HepG2 (cell line): Measurements from ENCODE around the gene SMTNL2. TPM values are rescaled to one million over a fixed set of nuclear protein-coding genes. Genes with fewer than 3 reads are reported as not detected.
A peak's percentile ranks its signal among the peaks of the same experiment; 100 is the strongest.

Source experiments
- GABPA ChIP-seq, 2 experiments: IDR thresholded peaks; 2 replicates each; pipeline ENCODE4 v1.6.1; 2011 to 2016; ENCODE audit warnings: low read depth in 2 of 2, low read length in 1 of 2, missing biosample characterization in 1 of 2, missing genetic modification characterization in 1 of 2
- HNF4A ChIP-seq: sonication (generic); formaldehyde crosslinking; IDR thresholded peaks from 2 replicates; pipeline ENCODE4 v1.4.0; 2020; ENCODE audit warnings: missing genetic modification reagents
- HNF4G ChIP-seq, 2 experiments: sonication (generic) in 1 of 2; formaldehyde crosslinking in 1 of 2; IDR thresholded peaks; 2 replicates each; pipeline versions ENCODE4 v1.4.0 to v1.6.1; 2011 to 2020; ENCODE audit warnings: borderline replicate concordance in 2 of 2, low read depth in 2 of 2, mild to moderate bottlenecking in 2 of 2, low read length in 1 of 2, missing genetic modification reagents in 1 of 2, moderate library complexity in 1 of 2
- NR2F1 ChIP-seq, 2 experiments: fragments of 450-650 bp in 1 of 2; formaldehyde crosslinking in 1 of 2; IDR thresholded peaks; 2 replicates each; pipeline versions ENCODE4 v1.5.0 to v1.6.1; 2016 to 2020; ENCODE audit warnings: mild to moderate bottlenecking in 1 of 2, missing compliant biosample characterization in 1 of 2, missing genetic modification reagents in 1 of 2, moderate library complexity in 1 of 2
- SP140L ChIP-seq: sonication (generic); formaldehyde crosslinking; IDR thresholded peaks from 2 replicates; pipeline ENCODE4 v1.4.0; 2020; ENCODE audit warnings: missing genetic modification reagents, borderline replicate concordance
- ZC3H13 ChIP-seq: sonication (generic); formaldehyde crosslinking; IDR thresholded peaks from 2 replicates; pipeline ENCODE4 v1.8.1; 2023; ENCODE audit warnings: mild to moderate bottlenecking, missing genetic modification reagents, moderate library complexity
- ZNF7 ChIP-seq: IDR thresholded peaks from 2 replicates; pipeline ENCODE4 v1.6.1; 2016; ENCODE audit warnings: missing biosample characterization, missing genetic modification reagents
- ZSCAN25 ChIP-seq: sonication (generic); formaldehyde crosslinking; IDR thresholded peaks from 2 replicates; pipeline ENCODE4 v1.8.0; 2022; ENCODE audit warnings: mild to moderate bottlenecking, missing genetic modification reagents
- polyA plus RNA-seq, 8 experiments: library from polyadenylated mRNA; depleted of rRNA in 3 of 8; stranded (reverse) in 7 of 8; unstranded in 1 of 8; fragments of >200 nt; fragmentation: Illumina TruSeq in 4 of 8; extraction: Trizol in 4 of 8; gene quantifications; 2 replicates each; pipeline versions ENCODE4 v1.2.1 to v1.2.3, GENCODE V29; 2011 to 2016; ENCODE audit warnings: low read depth in 4 of 8, missing spikeins in 1 of 8, mixed read lengths in 1 of 8; ENCODE audit not compliant: insufficient read depth in 1 of 8
- total RNA-seq, 5 experiments: library from RNA; depleted of rRNA; stranded (reverse); fragments of >200 nt; fragmentation: Illumina TruSeq; extraction: Trizol; gene quantifications; 2 replicates each; pipeline ENCODE4 v1.2.3, GENCODE V29; 2016; ENCODE audit warnings: low read depth in 1 of 5
- TF ChIP-seq, protein P1 (sequence below): sonication (generic); formaldehyde crosslinking; IDR thresholded peaks from 2 replicates; pipeline ENCODE4 v1.9.0; 2021; ENCODE audit warnings: mild to moderate bottlenecking, missing genetic modification reagents
- TF ChIP-seq, protein P2 (sequence below): sonication (generic); formaldehyde crosslinking; IDR thresholded peaks from 2 replicates; pipeline ENCODE4 v1.5.0; 2020; ENCODE audit warnings: mild to moderate bottlenecking, missing genetic modification reagents, moderate library complexity
- TF ChIP-seq, protein P3 (sequence below): sonication (generic); formaldehyde crosslinking; IDR thresholded peaks from 2 replicates; pipeline ENCODE4 v1.4.0; 2020; ENCODE audit warnings: missing genetic modification reagents
- TF ChIP-seq, protein P4 (sequence below): sonication (generic); formaldehyde crosslinking; IDR thresholded peaks from 2 replicates; pipeline ENCODE4 v1.4.0; 2020; ENCODE audit warnings: missing genetic modification reagents
- TF ChIP-seq, protein P5 (sequence below): sonication (generic); formaldehyde crosslinking; IDR thresholded peaks from 2 replicates; pipeline ENCODE4 v1.9.0; 2022; ENCODE audit warnings: missing genetic modification reagents, mild to moderate bottlenecking, borderline replicate concordance

Gene SMTNL2
- total and polyA plus RNA-seq, 2 of the 13 experiments (the other 11 are each of a cell fraction or from before 2014, with no cell fraction given), result 0.41 to 5.1 TPM

DNA sequence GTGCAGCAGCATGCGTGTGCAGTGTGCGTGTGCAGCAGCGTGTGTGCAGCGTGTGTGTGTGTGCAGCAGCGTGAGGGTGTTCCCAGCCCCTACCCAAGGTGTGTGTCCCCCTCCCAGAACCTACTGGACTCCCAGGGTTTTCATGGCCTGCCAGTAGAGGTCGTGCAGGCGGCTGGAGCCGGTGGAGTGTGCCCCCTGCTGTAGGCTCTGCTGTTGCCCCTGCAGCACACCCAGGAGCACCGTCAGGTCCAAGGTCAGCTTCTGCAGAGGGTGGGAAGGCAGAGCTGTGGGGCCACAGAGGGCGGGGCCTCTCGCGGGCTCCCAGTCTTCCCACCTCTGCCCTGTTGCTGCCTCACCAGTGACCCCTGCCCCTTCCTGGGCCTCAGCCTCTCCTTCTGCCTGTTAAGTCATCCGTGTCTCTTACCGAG, 44.1 kb upstream of the SMTNL2 start (continued):
- TF ChIP-seq ZC3H13 (CRISPR knock-in tag) (0 out of 2 replicates have a peak, but pooled peaks have one; percentile 18), GABPA (IDR thresholded peaks at IDR 0.05; ENCODE audit: low read depth, low read length) (no peak), GABPA (CRISPR knock-in tag; IDR thresholded peaks at IDR 0.05; ENCODE audit: low read depth) (0 out of 2 replicates have a peak, but pooled peaks have one; percentile 26), HNF4G (IDR thresholded peaks at IDR 0.05; ENCODE audit: borderline replicate concordance, low read depth, low read length) (0 out of 2 replicates have a peak, but pooled peaks have one; percentile 11), HNF4G (CRISPR knock-in tag; IDR thresholded peaks at IDR 0.05; ENCODE audit: borderline replicate concordance, low read depth) (no peak), NR2F1 (CRISPR knock-in tag; IDR thresholded peaks at IDR 0.05) (0 out of 4 replicates have a peak, but pooled peaks of 1 of the 2 experiments have one; percentile 13), SP140L (CRISPR knock-in tag) (no peak), ZNF7 (CRISPR knock-in tag) (no peak), HNF4A (CRISPR knock-in tag) (0 out of 2 replicates have a peak, but pooled peaks have one; percentile 26), ZSCAN25 (peak; percentile 93)
- TF ChIP-seq, protein P1, sequence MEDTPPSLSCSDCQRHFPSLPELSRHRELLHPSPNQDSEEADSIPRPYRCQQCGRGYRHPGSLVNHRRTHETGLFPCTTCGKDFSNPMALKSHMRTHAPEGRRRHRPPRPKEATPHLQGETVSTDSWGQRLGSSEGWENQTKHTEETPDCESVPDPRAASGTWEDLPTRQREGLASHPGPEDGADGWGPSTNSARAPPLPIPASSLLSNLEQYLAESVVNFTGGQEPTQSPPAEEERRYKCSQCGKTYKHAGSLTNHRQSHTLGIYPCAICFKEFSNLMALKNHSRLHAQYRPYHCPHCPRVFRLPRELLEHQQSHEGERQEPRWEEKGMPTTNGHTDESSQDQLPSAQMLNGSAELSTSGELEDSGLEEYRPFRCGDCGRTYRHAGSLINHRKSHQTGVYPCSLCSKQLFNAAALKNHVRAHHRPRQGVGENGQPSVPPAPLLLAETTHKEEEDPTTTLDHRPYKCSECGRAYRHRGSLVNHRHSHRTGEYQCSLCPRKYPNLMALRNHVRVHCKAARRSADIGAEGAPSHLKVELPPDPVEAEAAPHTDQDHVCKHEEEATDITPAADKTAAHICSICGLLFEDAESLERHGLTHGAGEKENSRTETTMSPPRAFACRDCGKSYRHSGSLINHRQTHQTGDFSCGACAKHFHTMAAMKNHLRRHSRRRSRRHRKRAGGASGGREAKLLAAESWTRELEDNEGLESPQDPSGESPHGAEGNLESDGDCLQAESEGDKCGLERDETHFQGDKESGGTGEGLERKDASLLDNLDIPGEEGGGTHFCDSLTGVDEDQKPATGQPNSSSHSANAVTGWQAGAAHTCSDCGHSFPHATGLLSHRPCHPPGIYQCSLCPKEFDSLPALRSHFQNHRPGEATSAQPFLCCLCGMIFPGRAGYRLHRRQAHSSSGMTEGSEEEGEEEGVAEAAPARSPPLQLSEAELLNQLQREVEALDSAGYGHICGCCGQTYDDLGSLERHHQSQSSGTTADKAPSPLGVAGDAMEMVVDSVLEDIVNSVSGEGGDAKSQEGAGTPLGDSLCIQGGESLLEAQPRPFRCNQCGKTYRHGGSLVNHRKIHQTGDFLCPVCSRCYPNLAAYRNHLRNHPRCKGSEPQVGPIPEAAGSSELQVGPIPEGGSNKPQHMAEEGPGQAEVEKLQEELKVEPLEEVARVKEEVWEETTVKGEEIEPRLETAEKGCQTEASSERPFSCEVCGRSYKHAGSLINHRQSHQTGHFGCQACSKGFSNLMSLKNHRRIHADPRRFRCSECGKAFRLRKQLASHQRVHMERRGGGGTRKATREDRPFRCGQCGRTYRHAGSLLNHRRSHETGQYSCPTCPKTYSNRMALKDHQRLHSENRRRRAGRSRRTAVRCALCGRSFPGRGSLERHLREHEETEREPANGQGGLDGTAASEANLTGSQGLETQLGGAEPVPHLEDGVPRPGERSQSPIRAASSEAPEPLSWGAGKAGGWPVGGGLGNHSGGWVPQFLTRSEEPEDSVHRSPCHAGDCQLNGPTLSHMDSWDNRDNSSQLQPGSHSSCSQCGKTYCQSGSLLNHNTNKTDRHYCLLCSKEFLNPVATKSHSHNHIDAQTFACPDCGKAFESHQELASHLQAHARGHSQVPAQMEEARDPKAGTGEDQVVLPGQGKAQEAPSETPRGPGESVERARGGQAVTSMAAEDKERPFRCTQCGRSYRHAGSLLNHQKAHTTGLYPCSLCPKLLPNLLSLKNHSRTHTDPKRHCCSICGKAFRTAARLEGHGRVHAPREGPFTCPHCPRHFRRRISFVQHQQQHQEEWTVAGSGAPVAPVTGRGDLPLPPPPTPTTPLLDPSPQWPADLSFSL (CRISPR knock-in tag), result no peak
- TF ChIP-seq, protein P2, sequence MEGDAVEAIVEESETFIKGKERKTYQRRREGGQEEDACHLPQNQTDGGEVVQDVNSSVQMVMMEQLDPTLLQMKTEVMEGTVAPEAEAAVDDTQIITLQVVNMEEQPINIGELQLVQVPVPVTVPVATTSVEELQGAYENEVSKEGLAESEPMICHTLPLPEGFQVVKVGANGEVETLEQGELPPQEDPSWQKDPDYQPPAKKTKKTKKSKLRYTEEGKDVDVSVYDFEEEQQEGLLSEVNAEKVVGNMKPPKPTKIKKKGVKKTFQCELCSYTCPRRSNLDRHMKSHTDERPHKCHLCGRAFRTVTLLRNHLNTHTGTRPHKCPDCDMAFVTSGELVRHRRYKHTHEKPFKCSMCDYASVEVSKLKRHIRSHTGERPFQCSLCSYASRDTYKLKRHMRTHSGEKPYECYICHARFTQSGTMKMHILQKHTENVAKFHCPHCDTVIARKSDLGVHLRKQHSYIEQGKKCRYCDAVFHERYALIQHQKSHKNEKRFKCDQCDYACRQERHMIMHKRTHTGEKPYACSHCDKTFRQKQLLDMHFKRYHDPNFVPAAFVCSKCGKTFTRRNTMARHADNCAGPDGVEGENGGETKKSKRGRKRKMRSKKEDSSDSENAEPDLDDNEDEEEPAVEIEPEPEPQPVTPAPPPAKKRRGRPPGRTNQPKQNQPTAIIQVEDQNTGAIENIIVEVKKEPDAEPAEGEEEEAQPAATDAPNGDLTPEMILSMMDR (CRISPR knock-in tag), result peak; percentile 71
- TF ChIP-seq, protein P3, sequence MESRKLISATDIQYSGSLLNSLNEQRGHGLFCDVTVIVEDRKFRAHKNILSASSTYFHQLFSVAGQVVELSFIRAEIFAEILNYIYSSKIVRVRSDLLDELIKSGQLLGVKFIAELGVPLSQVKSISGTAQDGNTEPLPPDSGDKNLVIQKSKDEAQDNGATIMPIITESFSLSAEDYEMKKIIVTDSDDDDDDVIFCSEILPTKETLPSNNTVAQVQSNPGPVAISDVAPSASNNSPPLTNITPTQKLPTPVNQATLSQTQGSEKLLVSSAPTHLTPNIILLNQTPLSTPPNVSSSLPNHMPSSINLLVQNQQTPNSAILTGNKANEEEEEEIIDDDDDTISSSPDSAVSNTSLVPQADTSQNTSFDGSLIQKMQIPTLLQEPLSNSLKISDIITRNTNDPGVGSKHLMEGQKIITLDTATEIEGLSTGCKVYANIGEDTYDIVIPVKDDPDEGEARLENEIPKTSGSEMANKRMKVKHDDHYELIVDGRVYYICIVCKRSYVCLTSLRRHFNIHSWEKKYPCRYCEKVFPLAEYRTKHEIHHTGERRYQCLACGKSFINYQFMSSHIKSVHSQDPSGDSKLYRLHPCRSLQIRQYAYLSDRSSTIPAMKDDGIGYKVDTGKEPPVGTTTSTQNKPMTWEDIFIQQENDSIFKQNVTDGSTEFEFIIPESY, result peak; percentile 85
- TF ChIP-seq, protein P4, sequence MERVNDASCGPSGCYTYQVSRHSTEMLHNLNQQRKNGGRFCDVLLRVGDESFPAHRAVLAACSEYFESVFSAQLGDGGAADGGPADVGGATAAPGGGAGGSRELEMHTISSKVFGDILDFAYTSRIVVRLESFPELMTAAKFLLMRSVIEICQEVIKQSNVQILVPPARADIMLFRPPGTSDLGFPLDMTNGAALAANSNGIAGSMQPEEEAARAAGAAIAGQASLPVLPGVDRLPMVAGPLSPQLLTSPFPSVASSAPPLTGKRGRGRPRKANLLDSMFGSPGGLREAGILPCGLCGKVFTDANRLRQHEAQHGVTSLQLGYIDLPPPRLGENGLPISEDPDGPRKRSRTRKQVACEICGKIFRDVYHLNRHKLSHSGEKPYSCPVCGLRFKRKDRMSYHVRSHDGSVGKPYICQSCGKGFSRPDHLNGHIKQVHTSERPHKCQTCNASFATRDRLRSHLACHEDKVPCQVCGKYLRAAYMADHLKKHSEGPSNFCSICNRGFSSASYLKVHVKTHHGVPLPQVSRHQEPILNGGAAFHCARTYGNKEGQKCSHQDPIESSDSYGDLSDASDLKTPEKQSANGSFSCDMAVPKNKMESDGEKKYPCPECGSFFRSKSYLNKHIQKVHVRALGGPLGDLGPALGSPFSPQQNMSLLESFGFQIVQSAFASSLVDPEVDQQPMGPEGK (CRISPR knock-in tag), result peak; percentile 40; the same call in 1 of the 2 replicates
- TF ChIP-seq, protein P5, sequence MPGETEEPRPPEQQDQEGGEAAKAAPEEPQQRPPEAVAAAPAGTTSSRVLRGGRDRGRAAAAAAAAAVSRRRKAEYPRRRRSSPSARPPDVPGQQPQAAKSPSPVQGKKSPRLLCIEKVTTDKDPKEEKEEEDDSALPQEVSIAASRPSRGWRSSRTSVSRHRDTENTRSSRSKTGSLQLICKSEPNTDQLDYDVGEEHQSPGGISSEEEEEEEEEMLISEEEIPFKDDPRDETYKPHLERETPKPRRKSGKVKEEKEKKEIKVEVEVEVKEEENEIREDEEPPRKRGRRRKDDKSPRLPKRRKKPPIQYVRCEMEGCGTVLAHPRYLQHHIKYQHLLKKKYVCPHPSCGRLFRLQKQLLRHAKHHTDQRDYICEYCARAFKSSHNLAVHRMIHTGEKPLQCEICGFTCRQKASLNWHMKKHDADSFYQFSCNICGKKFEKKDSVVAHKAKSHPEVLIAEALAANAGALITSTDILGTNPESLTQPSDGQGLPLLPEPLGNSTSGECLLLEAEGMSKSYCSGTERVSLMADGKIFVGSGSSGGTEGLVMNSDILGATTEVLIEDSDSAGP, result 0 out of 2 replicates have a peak, but pooled peaks have one; percentile 17
